Lower leg skin (tissue), 4 donors: ENCODE results near the gene PAQR4. TPM values are rescaled to one million over a fixed set of nuclear protein-coding genes. Genes with fewer than 3 reads are reported as not detected.

ENCODE experiments used
- DNase-seq, 2 donors: peaks; one replicate each; pipeline ENCODE4 v3.0.0-alpha.2; 2019; ENCODE audit warnings: low spot score in 2 of 2
- H3K4me3 ChIP-seq: fragments of 200-600 bp; sonication (generic); 2 replicates; pipeline ENCODE4 v1.5.1; 2017; ENCODE audit warnings: mild to moderate bottlenecking, low read depth; ENCODE audit not compliant: poor library complexity, severe bottlenecking
- POLR2A ChIP-seq, 2 donors: fragments of 450-650 bp; IDR thresholded peaks; one replicate each; pipeline ENCODE4 v1.6.1; 2016 to 2017; ENCODE audit warnings: antibody characterized with exemption in 2 of 2, mild to moderate bottlenecking in 1 of 2, moderate library complexity in 1 of 2
- WGBS, 2 donors: methylation state at CpG; one replicate each; pipeline ENCODE4 v1.1.5; 2018; 5-methylcytosine and 5-hydroxymethylcytosine counted together
- intact Hi-C: fragments of 100-400 bp; cut with DNase I; formaldehyde crosslinking; loops from one replicate; pipeline ENCODE4 v1.15.0; 2023; ENCODE audit warnings: low total_unique reads
- total RNA-seq, 4 donors: library from RNA; depleted of rRNA; stranded (reverse); fragments of >200 nt; gene quantifications; one replicate each; pipeline ENCODE4 v1.1.0, GENCODE V29; 2016
- TF ChIP-seq, protein P1 (sequence below), 3 donors: fragments of 450-650 bp; IDR thresholded peaks; one replicate each; pipeline ENCODE4 v1.5.1; 2016; ENCODE audit warnings: antibody characterized with exemption in 3 of 3, mild to moderate bottlenecking in 3 of 3, moderate library complexity in 2 of 3

The PAQR4 gene
- total RNA-seq, 4 donors from 2014 or later, result 6.2 to 17.9 (median 10.6) TPM

GRCh38 chr16:2974319-2975056 is 5.3 kb downstream of the PAQR4 start:
- WGBS, 2 donors, result 85 to 97% methylated on average over 9 to 10 of the region's 15 CpGs
- no peak overlapping the region for H3K4me3 ChIP-seq
- DNase-seq, result no peak
- intact Hi-C loops, result no loop called here
- no peak for TF ChIP-seq POLR2A (IDR thresholded peaks at IDR 0.05)
- TF ChIP-seq, protein P1, sequence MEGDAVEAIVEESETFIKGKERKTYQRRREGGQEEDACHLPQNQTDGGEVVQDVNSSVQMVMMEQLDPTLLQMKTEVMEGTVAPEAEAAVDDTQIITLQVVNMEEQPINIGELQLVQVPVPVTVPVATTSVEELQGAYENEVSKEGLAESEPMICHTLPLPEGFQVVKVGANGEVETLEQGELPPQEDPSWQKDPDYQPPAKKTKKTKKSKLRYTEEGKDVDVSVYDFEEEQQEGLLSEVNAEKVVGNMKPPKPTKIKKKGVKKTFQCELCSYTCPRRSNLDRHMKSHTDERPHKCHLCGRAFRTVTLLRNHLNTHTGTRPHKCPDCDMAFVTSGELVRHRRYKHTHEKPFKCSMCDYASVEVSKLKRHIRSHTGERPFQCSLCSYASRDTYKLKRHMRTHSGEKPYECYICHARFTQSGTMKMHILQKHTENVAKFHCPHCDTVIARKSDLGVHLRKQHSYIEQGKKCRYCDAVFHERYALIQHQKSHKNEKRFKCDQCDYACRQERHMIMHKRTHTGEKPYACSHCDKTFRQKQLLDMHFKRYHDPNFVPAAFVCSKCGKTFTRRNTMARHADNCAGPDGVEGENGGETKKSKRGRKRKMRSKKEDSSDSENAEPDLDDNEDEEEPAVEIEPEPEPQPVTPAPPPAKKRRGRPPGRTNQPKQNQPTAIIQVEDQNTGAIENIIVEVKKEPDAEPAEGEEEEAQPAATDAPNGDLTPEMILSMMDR (IDR thresholded peaks at IDR 0.05), result no peak

DNA sequence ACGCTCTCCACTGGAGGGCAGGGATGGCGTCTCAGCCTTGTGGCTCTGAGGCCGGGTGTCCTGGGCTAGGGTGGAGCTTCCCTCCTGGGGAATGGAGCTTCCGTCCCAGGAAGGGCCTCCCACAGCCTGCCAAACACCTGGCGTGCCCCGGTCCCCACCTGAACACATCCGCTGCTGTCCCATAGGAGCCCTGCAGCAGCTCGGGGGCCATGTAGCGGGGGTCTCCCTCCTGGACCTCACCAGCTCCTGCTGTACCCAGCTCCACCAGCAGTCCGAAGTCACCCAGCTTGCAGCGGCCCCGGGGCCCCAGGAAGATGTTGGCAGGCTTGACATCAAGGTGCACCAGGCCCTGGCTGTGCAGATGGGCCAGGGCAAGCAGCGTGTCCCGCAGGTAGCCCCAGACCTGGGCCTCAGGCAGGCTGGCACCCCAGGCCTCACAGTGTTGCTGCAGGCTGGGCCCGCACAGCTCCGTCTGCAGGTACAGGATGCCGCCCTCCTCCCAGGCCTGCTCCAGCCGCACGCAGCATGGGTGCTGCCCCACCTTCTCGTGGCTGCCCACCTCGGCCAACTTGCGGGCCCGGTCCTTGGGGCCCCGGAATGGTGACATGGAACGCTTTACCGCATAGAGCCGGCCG is 6.1 kb downstream of the PAQR4 start:
- H3K4me3 ChIP-seq, result no peak overlapping the region
- no peak for DNase-seq
- intact Hi-C loops, result no loop called here
- TF ChIP-seq, protein P1 (IDR thresholded peaks at IDR 0.05), result no peak
- TF ChIP-seq POLR2A (IDR thresholded peaks at IDR 0.05), result no peak
- WGBS, 2 donors, result 95 to 96% methylated on average over 19 to 23 of the region's 28 CpGs

DNA sequence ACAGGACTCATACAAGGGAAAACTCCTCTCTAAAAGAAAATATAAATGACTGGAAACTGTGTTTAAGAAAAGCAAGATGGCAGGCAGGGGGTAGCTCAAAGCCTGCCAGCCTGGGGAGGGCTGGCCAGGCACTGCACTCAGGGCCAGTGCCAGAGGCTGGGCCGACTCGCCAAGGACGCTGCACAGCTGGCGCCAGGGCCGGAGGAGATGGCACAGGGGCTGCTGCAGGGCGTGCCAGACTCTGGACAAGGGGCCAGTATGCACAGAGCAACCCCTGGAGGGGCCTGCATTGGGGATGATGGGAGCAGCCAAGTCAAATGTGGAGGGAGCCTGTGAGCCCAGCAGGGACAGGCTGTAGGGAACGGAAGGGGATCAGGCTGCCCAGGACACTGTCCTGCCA is 7.1 kb downstream of the PAQR4 start:
- no peak overlapping the region for H3K4me3 ChIP-seq
- no peak for TF ChIP-seq POLR2A (IDR thresholded peaks at IDR 0.05)
- TF ChIP-seq, protein P1 (IDR thresholded peaks at IDR 0.05), result no peak
- intact Hi-C loops, result no loop called here
- no peak for DNase-seq
- 64 to 86% methylated on average over 7 of the region's 7 CpGs for WGBS, 2 donors

- H3K4me3 ChIP-seq, result no peak overlapping the region
- 88 to 95% methylated on average over 13 to 15 of the region's 15 CpGs for WGBS, 2 donors
- intact Hi-C loops, result no loop called here
- no peak for DNase-seq
- no peak for TF ChIP-seq POLR2A (IDR thresholded peaks at IDR 0.05)
- TF ChIP-seq, protein P1 (IDR thresholded peaks at IDR 0.05), result no peak
Measured at GRCh38 chr16:2976673-2977072, 7.5 kb downstream of the PAQR4 start.

DNA sequence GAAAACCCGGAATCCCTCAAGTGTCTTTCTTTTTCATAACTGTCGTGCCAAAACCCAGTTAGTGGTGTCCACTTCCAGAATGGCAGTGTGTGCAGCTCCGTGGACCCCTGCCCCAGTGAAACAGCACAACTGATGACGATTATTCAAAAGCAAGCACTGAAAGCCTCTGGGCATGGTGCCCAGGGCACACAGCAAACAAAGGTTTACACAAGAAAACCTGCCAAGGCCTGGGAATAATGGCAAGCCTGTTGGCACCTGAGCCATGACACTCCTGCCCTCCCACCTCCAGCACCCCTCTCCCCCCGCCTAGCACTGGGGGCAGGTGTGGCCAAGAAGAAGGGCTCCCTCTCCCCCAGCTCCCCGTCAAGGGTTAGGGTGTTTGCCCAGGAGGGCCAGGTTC is 8.3 kb downstream of the PAQR4 start:
- intact Hi-C loops, result no loop called here
- DNase-seq, result no peak
- TF ChIP-seq POLR2A (IDR thresholded peaks at IDR 0.05), result no peak
- TF ChIP-seq, protein P1 (IDR thresholded peaks at IDR 0.05), result no peak
- WGBS, 2 donors, result 68 to 84% methylated on average over 6 of the region's 6 CpGs
- no peak overlapping the region for H3K4me3 ChIP-seq
